HG02678 (cell line): Measurements from ENCODE around the gene B4GALNT3.
A peak's percentile ranks its signal among the peaks of the same experiment; 100 is the strongest.
"Not testable (repeated sequence)": the region's sequence is repeated elsewhere in the genome, so short reads cannot be mapped to it uniquely, and the experiment has no call there.

Experiments
- ATAC-seq: cut with Tn5 transposase; IDR thresholded peaks from one replicate; pipeline ENCODE4 v1.9.1; 2021; ENCODE audit warnings: mild to moderate bottlenecking, moderate library complexity; ENCODE audit not compliant: unreplicated experiment

The B4GALNT3 gene

GRCh38 chr12:573232-573631 is 113.5 kb downstream of the B4GALNT3 start:
- no peak for ATAC-seq

GRCh38 chr12:574475-575128 is 114.9 kb downstream of the B4GALNT3 start:
- no peak for ATAC-seq

- no peak for ATAC-seq
Measured at GRCh38 chr12:575129-575502, 115.4 kb downstream of the B4GALNT3 start.

DNA sequence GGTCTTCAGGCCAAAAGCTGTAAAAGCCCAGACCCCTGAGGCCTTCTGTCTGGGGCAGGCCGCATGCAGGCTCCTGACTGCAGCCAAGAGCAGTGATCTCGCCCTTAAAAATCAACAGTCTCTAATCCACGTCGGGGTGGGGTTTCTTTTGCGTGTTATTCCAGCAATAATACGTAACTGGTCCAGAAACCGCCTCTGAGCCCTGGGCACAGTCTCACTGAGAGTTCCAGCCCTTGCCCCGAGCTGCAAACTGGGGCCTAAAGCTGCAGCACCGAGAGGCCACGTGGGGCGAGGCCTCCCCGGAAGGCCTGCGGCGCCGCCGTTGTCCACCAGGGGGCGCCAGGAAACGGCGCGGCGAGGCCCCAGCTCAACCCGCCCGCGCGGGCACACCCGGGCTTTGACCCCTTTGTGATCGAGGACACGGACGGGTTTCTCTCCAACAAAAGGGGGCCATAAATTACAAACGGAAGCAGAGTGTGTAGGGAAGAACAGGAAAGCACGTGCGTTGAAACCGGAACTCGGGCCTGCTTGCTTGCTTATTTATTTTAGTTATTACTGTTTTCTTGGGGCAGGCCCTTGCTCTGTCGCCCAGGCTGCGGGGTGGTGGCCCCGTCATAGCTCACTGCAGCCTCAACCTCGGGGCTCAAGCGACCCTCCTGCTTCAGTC is 116.3 kb downstream of the B4GALNT3 start:
- peak; percentile 84 for ATAC-seq

DNA sequence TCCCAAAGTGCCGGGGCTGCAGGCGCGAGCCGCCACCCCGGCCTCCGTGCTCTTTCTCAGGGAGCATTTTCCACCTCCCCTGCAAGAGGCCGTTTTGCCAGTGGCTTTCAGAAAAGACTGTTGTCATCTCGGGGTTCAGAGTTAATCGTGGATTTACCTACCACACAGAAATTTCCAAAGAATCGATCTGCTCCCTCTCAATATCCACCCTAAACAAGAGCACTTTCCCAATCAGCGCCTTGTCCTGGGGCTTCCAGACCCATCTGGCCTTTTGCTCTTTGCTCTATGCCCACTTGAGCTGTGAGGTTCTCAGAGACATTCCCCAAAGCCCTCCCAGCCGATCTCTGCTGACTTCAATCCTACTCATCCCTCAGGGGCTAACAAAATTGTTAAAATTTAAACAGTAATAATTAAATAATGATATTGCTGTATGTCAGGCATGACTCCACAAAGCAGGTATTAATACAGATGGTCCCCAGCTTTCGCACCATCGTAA is 116.9 kb downstream of the B4GALNT3 start:
- no peak for ATAC-seq

- ATAC-seq, result not testable (repeated sequence)
Measured at GRCh38 chr12:577994-578747, 118.4 kb downstream of the B4GALNT3 start.

DNA sequence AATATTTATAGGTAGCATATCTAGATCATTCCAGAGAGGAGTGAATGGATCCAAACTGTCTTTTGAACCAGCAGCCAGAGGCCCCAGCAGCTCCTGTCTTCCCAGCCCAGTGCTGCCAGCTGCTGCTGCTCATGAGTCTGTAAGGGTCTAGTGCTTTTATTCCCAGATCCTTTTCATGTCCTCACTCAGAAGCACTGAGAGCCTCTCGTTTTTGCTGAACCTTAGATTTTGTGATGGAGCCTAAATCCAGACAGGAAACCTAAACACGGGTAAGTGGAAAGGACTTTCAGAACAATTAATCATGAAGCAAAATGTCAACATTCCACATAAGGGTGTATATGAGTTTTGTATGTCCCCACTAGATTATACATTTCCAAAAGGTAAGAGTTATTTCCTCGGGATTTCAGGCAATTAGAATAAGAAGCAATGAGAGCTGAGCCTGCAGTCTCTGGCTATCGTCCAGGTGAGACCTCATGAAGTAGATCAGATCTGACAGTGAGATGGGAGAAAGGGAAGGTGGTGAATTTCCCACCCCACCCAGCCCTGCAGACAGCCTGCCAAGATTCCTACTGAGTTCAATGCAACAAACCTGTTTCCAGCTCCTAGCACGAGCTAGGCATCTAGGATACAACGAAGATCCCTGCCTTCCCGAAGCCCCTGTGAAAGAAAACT is 119.1 kb downstream of the B4GALNT3 start:
- no peak for ATAC-seq

GRCh38 chr12:579420-580110 is 119.8 kb downstream of the B4GALNT3 start:
- ATAC-seq, result no peak

GRCh38 chr12:580813-581212 is 121.1 kb downstream of the B4GALNT3 start:
- ATAC-seq, result no peak

GRCh38 chr12:581321-581720 is 121.6 kb downstream of the B4GALNT3 start:
- no peak for ATAC-seq

DNA sequence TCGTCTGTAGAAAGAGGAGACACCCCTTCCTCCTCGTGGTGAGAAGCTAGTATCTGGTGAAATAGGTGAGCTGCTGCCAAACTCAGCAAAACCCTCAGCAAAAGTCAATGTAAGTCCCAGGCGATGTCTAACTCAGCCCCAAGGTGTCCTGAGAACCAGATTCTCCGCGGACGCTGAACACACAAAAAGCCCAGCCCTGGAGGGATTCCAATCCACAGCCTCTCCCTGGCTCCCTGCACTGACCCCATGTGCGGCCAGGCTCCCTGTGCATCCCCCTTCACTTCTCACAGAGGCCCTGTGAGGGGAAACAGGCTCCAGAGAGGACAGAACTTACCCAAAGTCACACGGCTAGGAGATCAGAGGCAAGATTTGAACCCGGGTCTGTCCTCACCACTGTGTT is 122.0 kb downstream of the B4GALNT3 start:
- ATAC-seq, result no peak

- ATAC-seq, result no peak
Measured at GRCh38 chr12:583251-583869, 123.6 kb downstream of the B4GALNT3 start.

- ATAC-seq, result no peak
Measured at GRCh38 chr12:585062-586061, 125.6 kb downstream of the B4GALNT3 start.

- ATAC-seq, result no peak
Measured at GRCh38 chr12:586318-587071, 126.8 kb downstream of the B4GALNT3 start.

GRCh38 chr12:587132-588023 is 127.6 kb downstream of the B4GALNT3 start:
- ATAC-seq, result no peak

DNA sequence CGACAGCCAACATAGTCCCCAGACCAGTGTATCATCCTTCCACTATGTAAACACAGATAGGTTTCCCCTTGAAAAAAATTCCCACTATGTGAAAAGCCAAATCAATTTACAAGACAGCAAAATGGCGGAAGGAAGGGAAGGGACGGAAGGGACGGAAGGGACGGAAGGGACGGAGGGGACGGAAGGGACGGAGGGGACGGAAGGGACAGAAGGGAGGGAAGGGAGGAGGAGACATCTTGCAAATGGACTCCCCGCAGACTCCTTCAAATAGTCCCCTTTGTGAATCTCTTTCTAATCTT is 128.2 kb downstream of the B4GALNT3 start:
- ATAC-seq, result no peak

DNA sequence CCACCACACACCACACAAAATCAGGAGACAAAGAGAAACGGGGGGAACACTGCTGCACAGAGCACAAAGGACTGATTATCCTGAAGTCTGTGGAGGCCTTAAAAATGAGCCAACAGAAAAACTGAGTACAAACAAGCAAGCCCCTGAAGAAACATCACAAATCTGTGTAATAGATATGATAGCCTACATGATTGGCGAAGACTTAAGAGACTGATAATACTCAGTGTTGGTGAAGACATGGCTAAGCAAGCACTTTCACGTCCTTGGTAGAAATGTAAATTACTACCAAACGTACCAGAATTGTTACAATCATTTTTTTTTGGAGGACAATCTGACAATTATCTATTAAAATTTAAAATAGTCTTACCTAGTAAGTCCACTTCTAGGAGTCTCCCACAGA is 128.9 kb downstream of the B4GALNT3 start:
- no peak for ATAC-seq
